NCI-H146 treated with DMSO at 0.1 percent for 48 hours (cell line): ENCODE results near the gene PTPRN2.

ENCODE experiments used
- DNase-seq: peaks from one replicate; lab custom pipeline; 2025; ENCODE audit not compliant: unreplicated experiment; lab: John Stamatoyannopoulos, UW

Gene PTPRN2

GRCh38 chr7:158067219-158067930 is 520.2 kb downstream of the PTPRN2 start:
- no peak for DNase-seq

- DNase-seq, result no peak
Observed at GRCh38 chr7:158066085-158066484, 521.5 kb downstream of the PTPRN2 start.

- no peak for DNase-seq
Observed at GRCh38 chr7:158065340-158065739, 522.3 kb downstream of the PTPRN2 start.

GRCh38 chr7:158064631-158065030 is 523.0 kb downstream of the PTPRN2 start:
- DNase-seq, result no peak

GRCh38 chr7:158063850-158064610 is 523.6 kb downstream of the PTPRN2 start:
- no peak for DNase-seq

GRCh38 chr7:158062661-158063060 is 525.0 kb downstream of the PTPRN2 start:
- no peak for DNase-seq

DNA sequence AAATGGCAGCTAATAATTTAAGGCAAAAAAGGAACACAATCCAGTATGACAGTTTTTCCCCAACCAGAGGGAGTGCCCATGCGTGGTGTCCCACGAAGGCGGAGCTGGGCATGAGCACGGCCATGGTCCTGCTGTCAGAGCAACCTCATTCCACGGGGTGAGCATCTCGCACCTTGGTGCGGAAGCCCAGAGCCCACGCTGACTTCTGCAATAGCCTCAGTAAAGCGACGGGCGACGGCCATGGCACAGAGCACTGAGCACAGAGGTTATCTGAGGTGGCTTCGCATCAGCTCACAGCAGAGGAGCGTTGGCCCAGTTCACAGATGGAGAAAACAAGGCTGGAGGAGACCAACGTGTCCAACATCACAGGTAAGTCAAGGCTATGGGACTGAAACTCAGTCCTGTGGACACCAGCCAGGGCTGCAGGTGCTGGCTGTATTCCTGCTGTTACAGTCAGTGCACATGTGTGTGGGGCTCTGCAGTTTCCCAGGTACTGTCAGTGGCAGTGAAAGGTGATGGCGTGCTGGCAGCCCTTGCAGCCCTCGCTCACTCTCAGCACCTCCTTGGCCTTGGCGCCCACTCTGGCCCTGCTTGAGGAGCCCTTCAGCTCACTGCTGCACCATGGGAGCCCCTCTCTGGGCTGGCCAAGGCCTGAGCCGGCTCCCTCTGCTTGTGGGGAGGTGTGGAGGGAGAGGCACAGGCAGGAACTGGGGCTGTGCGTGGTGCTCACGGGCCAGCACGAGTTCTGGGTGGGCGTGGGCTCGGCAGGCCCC is 525.6 kb downstream of the PTPRN2 start:
- no peak for DNase-seq

- no peak for DNase-seq
Observed at GRCh38 chr7:158061026-158061630, 526.5 kb downstream of the PTPRN2 start.

GRCh38 chr7:158060216-158060615 is 527.4 kb downstream of the PTPRN2 start:
- DNase-seq, result no peak

GRCh38 chr7:158057446-158057845 is 530.2 kb downstream of the PTPRN2 start:
- DNase-seq, result no peak

DNA sequence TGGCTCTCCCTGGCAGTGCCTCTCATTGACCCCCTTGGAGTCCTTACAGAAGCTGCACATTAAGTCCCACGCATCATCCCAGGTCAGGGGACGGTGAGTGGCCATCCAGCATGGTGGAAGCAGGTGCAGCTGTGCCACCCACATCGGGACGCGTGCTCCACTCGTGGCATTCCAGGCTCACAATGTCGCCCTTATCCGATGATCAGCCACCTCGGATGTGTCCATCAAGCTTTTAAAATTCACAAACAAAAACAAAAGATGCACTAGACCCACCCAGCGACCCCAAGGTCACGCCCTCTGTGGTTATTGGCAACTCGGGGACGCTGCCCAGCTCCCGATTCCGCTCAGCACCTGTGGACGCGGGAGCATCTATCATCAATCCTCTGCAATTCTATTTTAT is 530.9 kb downstream of the PTPRN2 start:
- DNase-seq, result no peak

DNA sequence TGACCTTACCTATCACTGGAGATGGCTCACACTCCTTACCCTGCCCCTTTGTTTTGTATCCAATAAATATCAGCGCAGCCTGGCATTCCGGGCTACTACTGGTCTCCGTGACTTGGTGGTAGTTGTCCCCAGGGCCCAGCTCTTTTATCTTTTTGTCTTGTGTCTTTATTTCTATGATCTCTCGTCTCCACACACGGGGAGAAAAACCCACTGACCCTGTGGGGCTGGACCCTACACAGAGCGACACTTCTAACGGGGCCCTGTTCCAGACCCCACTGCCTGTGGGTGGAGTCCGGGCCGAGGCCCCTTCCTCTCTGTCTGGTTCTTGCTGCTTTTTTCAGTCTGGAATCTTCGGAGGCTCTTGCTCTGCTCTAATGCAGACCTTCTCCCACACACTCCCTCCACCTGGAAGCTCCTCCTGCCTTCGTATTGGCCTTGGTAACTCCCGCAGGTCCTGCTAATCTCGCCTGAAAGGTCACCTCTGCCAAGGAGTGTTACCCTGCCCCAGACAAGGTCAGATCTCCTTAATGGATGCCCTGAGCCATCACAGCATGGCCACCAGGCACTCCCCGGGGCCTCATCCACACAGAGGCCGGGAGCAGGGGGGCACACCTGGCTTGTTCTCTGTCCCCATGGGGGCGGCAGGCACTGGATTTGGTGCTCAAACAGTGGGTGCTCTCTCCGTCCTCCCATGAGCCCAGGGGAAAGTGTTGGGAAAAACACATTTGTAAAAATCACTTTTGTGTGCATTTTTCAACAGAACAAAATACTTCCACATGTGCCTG is 531.7 kb downstream of the PTPRN2 start:
- DNase-seq, result no peak

DNA sequence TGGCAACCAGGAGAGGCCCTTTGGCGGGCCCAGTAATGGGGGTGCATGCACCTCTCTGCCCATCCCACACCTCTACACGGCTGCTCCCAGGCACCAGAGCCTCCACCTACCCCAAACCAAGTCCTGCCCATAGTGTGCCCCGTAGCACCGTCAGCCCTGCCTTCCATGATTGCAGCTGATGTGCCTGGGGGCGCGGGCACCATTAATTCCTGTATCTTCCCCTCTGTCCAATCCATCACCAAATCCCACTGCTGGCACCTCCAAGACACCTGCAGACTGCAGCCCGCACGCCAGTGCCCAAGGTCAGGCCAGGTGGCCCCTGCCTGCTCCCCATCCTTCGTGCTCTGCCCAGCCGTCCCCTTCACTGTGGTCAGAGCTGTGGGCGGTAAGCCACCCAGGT is 533.0 kb downstream of the PTPRN2 start:
- no peak for DNase-seq

- DNase-seq, result no peak
Observed at GRCh38 chr7:158054081-158054480, 533.5 kb downstream of the PTPRN2 start.

DNA sequence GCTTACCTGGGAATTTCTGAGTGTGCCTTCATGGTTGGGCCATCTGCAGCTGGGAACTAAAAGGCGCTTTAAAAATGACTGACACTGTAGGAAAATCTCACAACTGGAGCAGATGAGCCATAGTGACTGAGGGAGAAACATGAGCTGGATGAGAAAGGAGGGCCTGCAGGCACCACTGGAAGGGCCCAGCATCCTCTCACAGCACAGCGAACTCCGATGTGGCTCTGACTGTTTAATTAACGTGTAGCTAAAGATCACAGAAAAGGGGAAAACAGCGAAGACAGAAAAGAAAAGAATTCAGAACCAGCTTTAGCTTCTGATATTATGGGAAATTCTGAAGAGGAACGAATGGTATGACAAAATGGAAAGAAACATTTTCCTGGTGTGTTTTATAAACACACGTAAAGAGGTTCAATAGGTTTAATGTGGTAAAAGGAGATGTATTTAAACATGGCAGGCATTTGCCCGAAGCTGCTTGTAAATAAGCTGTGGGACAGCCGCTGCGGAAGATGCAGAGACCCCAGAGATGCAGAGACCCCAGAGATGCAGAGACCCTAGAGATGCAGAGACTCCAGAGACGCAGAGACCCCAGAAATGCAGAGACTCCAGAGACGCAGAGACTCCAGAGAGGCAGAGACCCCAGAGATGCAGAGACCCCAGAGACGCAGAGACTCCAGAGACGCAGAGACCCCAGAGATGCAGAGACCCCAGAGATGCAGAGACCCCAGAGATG is 534.3 kb downstream of the PTPRN2 start:
- DNase-seq, result no peak

GRCh38 chr7:158052381-158053060 is 535.1 kb downstream of the PTPRN2 start:
- no peak for DNase-seq

GRCh38 chr7:158051776-158052175 is 535.8 kb downstream of the PTPRN2 start:
- no peak for DNase-seq

DNA sequence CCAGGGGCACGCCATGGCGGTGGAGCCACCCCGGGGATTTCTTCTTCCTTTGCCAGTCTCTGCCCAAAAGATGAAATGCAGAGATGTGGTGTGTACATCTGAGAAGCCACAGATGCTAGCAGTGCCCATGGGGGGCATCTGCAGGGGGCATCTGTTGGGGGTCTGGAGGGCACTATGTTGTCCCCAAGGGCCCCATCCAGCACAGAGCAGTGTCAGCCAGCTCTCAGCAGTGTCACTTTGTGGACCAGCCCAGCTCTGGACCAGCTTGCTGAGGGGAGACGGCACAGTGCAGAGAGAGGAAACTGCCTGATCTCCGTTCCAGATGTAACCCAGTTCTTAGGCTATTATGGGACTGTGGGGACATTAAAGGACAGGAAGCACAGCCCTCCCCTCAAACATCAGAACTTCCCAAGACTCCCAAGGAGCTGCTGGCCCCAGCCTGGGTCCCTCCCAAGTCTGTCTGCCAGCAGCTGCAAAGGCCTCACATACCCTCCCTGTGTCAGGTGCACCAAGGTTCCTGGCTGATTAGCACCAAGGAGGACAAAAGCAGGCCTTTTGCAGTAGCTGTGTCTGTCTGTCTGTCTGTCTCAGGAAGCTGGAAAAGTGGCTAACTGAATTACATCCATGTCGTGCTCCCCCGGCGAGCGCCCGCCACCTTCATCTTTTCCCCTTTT is 536.5 kb downstream of the PTPRN2 start:
- DNase-seq, result no peak

DNA sequence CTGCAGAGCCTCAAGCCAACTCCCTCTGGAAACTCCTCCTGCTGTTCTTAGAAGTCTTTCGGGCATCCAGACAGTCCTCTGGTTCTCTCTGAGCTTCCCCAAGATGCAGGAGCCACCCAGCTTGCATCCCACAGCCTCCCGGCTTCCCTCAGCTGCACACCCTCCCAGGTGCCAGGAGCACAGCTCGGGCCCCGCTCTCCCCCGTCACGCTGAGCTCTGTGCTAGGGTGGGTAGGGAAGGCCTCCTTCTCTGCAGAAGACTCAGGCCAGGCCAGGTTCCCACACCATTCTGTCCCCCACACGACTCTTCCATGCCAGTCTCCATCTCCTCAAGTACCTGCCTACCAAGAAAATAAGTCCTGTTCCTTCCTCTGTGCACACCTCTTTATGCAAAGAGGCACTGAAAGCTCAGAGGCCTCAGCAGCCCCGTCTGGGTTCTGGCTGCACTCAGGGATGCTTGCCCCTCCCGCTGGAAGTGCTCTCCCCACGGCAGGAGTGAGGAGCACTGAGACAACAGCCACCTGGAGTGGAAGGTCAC is 537.1 kb downstream of the PTPRN2 start:
- DNase-seq, result no peak
